Measurements from ENCODE around the gene BAZ1B.
"Not testable (repeated sequence)": the region's sequence is repeated elsewhere in the genome, so short reads cannot be mapped to it uniquely, and the experiment has no call there.

Gene BAZ1B

DNA sequence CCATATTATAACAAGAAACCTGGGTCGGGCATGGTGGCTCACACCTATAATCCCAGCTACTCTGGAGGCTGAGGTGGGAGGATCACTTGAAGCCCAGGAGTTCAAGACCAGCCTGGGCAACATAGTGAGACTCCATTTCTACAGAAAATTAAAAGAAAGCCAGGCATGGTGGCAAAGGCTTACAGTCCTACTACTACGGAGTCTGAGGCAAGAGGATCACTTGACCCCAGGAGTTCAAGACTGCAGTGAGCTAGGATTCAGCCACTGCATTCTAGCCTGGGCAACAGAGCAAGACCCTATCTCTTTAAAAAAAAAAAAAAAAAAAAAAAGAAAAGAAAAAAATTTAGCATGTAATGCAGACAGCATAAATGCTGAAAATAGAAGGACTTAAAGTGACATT lies 16.4 kb upstream of the BAZ1B start:
- not testable (repeated sequence) for DNase-seq (ENCODE audit: low spot score)

DNA sequence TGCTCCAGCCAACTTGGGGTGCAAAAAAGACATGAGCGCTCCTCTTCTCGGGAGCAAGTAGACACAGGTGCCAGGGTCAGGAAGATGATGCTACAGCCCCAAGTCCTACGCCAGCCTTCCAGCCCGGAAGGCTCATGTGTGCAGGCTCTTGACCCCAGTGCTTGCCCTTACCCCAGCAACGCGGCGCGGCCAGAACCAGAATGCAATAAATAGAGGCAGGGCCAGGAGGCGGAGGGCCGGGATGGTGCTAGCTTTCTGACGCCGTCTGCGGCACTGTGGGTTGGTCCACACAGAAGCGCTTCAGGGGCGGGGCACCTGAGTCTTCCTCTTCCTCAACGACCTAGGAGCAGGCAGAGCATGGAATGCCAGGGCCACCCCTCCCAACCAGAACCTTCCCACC lies 15.0 kb upstream of the BAZ1B start:
- no peak for DNase-seq (ENCODE audit: low spot score)

DNA sequence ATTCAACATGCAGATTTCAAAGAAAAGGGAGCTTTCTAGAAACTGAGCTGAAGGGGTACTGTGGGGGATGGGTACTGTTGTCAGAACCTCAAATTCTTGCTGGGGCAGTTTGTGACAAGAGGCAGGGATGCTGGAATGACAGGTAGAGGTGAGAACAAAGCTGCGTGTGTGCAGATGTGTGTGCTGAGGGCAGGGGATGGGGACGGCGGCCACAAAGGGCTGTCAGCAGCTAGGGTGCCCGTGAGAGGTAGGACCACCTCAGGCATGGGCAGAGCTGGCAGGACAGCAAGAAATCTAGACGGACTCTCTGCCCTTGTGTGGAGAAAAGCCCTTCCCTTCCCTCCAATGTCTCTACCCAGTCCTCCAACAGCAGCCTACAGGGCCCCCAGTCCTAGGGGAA lies 14.4 kb upstream of the BAZ1B start:
- DNase-seq (ENCODE audit: low spot score), result no peak

DNA sequence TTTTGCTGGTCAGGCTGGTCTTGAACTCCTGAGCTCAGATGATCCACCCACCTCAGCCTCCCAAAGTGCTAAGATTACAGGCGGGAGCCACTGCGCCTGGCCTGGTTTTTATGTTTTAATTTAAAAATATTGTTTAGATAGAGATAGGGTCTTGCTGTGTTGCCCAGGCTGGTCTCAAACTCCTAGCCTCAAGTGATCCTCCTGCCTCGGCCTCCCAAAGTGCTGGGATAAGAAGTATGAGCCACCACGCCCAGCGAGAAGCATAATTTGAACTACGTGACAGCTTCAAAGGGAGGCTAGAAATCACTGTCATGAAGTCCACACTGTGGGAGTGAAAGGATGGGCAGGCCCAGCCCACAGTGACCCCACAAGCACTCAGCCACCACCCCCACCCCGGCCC lies 13.8 kb upstream of the BAZ1B start:
- DNase-seq (ENCODE audit: low spot score), result not testable (repeated sequence)

DNA sequence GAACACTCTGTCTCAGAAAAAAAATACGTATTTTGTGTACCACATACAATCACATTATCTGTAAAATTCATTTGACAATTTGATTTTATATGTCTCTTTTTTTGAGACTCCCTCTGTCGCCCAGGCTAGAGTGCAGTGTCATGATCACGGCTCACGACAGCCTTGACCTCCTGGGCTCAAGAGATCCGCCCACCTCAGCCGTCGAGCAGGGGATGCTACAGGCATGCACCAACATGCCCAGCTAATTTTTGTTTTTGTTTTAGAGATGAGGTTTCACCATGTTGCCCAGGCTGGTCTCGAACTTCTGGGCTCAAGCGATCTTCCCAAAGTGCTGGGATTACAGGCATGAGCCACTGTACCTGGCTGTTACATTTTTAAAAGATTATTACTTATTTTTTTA lies 11.6 kb upstream of the BAZ1B start:
- no peak for DNase-seq (ENCODE audit: low spot score)

DNA sequence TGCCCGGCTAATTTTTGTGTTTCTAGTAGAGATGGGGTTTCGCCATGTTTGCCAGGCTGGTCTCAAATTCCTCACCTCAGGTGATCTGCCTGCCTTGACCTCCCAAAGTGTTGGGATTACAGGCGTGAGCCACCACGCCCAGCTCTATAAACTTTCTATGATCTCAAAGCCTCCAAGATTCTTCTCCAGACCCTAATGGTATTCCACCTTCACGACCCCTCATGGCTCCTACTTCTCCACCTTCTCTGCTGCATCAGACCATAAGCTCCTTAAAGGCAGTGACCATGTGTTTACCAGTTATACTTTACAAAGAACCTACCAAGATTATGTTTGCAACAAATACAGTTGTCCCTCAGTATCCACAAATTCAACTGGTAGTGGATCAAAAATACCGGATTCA lies 10.1 kb upstream of the BAZ1B start:
- DNase-seq (ENCODE audit: low spot score), result no peak

DNA sequence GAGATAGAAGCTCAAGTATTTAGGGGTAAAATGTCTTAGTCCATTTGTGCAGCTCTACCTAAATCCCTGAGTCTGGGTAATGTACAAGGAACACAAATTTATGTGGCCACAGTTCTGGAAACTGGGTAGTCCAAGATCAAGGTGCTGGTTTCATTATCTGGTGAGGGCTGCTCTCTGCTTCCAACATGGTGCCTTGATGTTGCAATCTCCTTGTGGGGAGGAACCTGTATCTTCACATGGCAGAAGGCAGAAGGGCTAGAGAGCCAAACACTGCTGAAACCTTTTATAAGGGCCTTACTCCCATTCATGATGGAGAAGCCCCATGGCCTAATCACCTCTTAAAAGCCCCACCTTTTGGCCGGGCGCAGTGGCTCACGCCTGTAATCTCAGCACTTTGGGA lies 8.7 kb upstream of the BAZ1B start:
- DNase-seq (ENCODE audit: low spot score), result no peak

DNA sequence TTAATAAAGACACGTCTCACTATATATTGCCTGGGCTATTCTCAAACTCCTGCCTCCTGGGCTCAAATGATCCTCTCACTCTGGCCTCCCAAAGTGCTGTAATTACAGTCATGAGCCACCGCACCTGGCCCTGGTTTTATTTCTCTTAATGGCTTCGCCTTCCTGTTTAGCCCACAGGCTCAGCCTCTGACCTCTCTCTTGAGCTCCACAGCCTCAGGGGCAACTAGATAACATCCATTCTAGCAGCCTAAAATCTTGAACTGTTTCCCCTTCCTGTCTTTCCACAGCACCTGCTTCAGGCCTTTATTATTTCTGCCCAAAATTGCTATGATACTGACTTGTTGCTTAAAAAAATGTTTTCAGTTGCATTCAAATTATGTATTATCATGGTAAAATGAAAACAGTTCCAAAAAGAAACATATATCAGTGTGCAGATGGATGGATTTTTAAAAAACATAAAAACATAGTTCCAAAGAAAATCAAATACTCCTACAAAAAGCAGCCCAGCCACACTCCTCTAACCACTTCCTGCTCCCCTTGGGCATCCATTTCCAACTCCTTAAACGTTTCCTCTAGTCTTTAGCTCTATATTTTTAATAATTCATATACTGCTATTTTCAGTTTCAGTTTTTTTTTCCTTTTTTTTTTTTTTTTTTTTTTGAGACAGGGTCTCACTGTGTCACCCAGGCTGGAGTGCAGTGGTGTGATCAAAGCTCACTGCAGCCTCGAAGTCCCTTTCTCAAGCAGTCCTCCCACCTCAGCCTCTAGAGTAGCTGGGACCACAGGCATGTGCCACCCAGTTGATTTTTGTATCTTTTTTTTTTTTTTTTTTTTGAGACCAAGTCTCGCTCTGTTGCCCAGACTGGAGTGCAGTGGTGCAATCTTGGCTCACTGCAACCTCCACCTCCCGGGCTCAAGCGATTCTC lies 5.1 kb upstream of the BAZ1B start:
- no peak for DNase-seq (ENCODE audit: low spot score)

DNA sequence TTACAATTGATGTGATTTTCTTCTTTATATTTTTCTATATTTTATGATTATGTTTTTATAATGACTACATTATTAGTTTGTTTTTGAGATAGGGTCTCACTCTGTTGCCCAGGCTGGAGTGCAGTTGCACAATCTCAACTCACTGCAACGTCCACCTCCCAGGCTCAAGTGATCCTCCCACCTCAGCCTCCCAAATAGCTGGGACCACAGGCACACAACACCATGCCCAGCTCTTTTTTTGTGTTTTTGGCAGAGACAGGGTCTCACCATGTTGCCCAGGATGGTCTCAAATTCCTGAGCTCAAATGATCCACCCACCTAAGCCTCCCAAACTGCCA lies 4.0 kb upstream of the BAZ1B start:
- DNase-seq (ENCODE audit: low spot score), result not testable (repeated sequence)

DNA sequence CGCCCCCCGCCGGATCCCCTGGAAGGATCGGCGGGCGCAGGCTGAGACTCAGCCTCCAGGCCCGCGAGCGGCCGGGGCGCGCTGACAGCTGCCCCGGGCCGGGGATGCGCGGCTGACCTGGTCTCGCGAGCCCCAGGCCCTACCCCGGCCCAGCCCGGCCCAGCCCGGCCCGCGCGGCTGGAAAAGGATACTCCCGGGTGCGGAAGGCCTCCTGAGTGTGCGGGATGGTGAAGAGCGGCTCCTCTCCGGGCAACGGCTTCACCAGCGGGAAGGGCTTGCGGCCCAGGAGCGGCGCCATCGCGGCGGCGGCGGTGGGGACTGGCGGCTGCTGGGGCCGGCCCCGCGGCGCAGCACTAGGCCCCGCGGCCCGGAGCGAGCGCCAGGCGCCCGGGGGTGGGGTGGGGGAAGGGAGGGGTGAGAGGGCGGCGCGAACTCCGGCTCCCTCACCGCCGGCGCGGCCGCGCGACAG lies 423 bp downstream of the BAZ1B start:
- peak; percentile 91 for DNase-seq (ENCODE audit: low spot score)

DNA sequence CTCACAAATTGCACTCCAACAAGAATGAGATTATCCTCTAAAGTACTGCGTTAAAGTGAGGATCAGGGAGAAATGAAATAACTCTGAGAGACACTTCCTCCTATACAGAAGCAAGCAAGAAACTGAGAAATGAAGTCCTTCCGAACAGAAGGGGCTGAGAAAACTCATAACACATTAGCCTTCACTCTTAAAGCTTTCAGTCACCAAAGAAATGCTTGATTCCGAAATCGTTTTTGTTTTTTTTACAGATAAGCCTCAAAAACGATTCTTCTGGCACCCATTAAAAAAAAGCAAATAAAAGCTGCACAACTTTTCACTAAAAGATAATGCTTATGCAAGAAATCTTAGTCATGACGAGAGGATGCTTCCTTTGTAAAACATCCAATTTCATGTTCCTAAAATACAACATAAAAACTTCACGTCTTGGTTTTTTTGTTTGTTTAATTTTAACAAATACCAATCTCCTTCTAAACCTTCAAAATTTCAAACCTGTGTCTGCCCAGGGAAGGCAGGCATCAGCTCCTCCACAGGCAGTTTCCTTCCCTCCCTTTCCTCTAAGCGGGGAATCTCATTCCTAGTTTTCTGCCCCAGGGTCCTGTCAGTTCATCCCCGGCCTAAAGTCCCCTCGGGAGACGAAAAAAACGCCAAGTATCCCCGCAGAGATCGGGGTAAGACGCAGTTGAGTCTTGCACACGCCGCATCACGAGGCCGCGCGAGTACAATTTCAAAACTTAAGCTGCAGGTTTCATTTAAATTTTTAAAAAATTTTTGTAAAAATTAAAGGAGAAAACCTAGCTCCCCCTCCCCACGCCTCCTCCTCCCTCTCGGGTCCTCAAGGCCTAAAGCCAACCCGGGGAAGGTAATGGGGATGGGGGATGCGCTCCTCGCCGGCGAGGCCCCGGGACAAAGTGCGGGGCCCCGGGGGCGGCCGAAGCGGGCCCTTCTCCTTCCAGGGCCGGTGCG lies 1.1 kb downstream of the BAZ1B start:
- no peak for DNase-seq (ENCODE audit: low spot score)

DNA sequence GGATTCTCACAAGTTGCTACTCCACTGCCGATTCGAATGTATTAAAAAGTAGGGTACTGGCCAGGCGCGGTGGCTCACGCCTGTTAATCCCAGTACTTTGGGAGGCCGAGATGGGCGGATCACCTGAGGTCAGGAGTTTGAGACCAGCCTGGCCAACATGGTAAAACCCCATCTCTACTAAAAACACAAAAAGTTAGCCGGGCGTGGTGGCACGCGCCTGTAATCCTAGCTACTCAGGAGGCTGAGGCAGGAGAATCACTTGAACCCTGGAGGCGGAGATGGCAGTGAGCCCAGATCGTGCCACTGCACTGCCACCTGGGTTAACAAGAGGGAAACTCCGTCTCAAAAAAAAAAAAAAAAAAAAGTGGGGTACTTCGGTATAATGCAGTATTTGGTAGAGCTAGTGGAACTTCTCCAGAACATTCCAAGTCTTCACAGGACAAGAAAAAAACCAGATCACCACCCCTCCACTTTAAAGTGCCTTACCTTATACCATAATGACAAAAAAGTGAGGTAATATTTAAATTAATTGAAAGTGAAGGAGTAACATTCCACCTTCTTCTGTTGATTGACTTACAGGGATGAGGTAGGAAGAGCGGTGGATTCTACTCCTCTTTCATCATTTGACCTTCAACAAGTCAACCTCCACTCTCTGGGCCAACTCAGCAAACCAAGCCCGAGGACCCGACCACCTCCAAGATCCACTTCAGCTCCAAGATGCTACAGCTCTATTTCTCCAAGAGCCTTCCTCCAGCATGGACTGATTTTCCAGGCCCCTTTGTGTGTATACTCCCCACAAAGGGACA lies 2.0 kb downstream of the BAZ1B start:
- no peak for DNase-seq (ENCODE audit: low spot score)

DNA sequence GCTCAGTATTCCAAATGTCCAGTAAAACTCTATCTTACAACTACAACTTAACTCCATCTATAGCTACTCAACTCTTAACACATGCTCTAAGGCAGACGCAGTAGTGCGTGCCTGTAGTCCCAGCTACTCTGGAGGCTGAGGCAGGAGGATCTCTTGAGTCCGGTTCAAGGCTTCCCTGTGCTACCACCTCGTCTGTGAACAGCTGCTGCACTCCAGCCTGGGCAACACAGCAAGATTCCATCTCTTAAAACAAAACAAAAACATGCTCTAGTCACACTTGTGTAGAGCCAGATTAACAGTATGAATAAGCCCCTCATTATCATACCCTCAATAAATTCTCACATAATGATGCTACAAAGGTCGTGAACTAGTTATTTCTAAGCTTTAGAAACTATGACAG lies 3.6 kb downstream of the BAZ1B start:
- DNase-seq (ENCODE audit: low spot score), result no peak

DNA sequence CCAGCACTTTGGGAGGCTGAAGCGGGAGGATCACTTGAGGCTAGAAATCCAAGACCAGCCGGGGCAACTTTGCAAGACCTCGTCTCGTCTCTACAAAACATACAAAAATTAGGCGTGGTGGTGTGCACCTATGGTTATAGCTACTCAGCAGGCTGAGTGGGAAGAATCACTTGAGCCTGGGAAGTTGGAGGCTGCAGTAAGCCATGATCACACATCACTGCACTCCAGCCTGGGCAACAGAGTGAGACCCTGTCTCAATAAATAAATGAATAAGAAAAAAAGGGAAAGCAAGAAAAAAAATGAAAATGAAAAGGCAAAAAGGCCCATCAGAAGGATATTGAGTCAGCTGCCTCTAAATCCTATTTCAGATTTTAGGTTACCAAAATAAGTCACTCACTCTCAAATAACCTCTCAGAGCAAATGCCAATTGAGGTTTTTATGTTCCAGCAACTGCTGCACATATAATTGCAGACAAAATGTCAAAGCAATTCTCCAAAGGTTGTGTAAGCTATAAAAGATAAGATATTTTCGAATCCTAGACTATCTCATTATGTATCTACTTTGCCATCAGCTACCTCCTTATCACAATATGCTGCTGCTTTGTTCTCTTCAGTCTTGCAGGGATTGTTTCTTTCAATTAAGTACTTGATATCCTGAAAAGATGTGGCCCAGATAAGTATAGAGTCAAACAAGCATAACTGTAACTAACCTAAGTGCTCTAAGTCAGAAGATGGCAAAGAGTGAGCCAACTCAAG lies 4.7 kb downstream of the BAZ1B start:
- DNase-seq (ENCODE audit: low spot score), result no peak

DNA sequence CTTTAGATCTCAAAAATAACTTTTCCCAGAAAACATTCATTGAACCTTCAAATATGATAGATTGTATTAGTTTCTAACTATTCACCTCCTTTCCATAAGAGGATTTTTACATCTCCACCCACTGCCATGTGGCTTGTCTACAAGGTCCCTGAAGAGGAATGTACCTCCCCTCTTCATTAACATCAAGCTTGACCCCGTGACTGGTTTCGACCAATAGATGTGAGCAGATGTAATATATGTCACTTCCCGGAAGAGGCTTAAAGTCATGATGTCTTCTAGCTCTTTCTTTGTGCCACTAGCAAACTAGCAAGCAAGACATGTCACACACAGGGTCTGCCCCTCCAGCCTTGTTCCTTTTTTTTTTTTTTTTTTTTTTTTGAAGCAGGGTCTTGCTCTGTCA lies 6.9 kb downstream of the BAZ1B start:
- DNase-seq (ENCODE audit: low spot score), result no peak

DNA sequence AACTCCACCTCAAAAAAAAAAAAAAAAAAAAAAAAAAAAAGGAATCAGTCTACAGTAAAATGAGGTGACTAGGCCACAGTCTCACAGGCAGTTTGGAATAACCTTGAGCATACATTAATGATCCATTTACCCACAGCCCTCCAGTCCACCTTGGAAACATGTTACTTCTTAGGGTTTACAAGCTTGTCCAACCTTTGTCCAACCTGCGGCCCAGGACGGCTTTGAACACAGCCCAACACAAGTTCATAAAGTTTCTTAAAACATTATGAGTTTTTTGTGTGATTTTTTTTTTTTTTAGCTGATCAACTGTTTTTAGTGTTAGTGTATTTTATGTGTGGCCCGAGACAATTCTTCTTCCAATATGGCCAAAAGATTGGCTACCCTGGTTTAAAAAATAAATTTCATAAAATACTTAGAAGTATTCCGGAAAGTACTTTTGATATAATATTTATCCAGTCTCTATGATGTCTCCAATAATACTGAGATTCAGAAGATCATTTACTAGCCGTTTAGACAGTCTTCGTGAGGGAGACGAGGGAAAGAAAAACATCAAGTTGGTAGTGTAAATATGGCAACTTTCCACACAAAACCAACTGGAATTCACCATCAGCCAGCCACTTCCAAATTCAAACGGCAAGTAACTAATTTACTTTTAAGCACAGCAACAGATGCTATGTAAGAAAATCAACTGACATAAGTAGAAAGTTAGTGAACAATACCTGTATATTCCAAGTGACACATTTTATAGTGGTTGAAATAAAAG lies 9.9 kb downstream of the BAZ1B start:
- no peak for DNase-seq (ENCODE audit: low spot score)

DNA sequence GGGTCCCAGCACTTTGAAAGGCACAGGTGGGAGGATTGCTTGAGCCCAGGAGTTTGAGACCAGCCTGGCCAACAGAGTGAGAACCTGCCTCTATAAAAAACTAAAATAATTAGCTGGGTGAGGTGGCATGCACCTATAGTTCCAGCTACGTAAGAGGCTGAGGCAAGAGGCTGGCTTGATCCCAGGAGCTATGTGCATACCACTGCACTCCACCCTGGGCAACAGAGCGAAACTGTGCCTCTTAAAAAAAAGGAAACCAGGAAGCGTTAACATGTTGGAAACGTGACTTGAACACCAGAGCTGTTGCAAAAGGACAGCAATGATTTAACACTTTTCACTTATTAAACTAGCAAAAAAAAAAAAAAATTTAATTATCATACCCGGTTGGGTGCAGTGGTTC lies 12.6 kb downstream of the BAZ1B start:
- no peak for DNase-seq (ENCODE audit: low spot score)

DNA sequence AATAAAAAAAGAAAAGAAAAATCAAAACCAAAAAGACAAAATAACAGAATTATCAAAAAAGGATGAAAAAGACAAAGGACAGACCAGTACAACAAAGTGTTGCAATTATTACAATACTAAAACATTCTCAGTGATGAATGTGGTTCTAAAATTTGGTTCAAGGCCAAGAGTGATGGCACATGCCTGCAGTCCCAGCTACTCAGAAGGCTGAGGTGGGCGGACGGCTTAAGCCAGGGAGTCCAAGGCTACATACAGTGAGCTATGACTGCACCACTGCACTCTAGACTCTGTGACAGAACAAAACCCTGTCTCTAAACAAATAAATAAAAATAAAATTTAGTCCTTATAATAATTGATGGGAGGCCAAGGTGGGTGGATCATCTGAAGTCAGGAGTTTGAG lies 14.5 kb downstream of the BAZ1B start:
- DNase-seq (ENCODE audit: low spot score), result no peak

DNA sequence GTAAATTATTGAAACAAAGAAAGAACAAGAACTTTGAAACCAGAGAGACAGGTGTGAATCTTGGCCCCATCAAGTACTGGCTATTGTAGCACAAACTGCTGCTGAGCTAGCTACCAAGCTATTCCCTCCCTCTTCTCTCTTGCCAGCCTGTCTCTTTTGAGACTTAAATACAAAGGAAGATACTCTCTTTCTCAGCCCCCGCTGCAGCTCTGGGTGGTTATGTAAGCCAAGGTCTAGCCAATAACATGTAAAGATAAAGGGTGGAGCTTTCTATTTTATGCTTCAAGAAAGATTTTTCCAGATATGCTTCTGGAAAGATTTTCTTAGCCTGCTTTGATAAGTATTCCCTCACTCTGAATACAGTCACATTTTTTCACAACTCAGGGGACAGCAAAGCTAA lies 17.2 kb downstream of the BAZ1B start:
- DNase-seq (ENCODE audit: low spot score), result no peak

DNA sequence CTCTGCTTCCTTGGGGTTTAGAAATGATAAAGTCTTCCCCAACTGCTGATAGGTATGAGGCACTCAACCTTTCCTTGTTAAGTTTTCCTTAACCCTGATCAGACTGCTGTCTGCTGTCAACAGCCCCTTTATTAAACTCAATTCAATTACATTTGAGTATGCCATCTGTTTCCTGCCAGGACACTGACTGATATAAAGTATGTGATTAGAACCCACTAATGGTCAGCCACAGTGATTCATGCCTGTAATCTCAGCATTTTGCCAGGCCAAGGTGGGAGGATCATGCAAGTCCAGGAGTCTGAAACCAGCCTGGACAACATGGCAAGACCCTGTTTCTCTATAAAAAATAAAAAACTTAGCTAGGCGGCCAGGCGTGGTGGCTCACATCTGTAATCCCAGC lies 18.1 kb downstream of the BAZ1B start:
- DNase-seq (ENCODE audit: low spot score), result no peak

DNA sequence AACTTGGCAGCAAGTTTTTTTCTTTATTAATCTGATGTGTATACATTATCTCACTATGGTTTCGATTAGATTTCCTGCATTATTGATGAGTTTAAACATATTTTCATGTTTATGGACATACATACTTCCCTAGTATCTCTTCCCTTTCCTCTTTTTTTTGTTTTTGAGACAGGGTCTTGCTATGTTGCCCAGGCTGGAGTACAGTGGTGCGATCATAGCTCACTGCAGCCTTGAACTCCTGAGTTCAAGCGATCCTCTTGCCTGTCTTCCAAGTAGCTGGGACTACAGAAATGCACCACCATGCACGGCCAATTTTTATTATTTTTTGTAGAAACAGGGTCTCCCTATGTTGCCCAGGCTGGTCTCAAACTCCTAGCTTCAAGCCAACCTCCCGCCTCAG lies 18.9 kb downstream of the BAZ1B start:
- DNase-seq (ENCODE audit: low spot score), result no peak

Measured in D341Med (cell line).